G401 (cell line): Measurements from ENCODE around the gene FSIP1. TPM values are rescaled to one million over a fixed set of nuclear protein-coding genes. Genes with fewer than 3 reads are reported as not detected.

ENCODE experiments used
- DNase-seq: peaks from one replicate; pipeline ENCODE4 v3.0.0-alpha.2; 2015; ENCODE audit warnings: low spot score
- in situ Hi-C: cut with HindIII; loops from 2 replicates; pipeline ENCODE4 v1.10.0; 2016; ENCODE audit warnings: low sequenced_read_pairs, mixed read lengths
- total RNA-seq: library from RNA; depleted of rRNA; stranded (reverse); fragments of >200 nt; shearing (Covaris generic); gene quantifications from 2 replicates; pipeline ENCODE4 v1.2.3, GENCODE V29; 2014

Gene FSIP1
- total RNA-seq, 1 experiment from 2014 or later, result 0.41 TPM

GRCh38 chr15:39735120-39735717 lies 47.4 kb downstream of the FSIP1 start:
- in situ Hi-C loops, result no loop called here
- no peak for DNase-seq

DNA sequence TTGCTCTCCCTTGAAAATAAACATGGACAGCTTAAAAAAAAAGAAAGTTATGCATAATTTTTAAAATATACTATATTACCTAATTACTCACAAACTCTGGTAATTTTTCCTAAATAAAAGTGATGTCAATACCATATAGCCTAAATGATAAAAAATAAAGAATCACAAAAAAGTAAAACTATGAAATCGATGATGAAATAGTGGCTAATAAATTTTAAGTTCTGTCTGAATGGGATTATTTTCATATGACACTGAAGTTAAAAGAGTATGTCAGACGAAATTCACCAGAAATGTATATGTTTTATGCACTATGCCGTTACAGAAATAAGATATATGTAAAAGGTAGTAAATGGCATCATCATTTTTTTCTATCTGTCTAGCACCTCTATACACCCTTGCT lies 51.4 kb downstream of the FSIP1 start:
- no peak for DNase-seq
- in situ Hi-C loops, result no loop called here

DNA sequence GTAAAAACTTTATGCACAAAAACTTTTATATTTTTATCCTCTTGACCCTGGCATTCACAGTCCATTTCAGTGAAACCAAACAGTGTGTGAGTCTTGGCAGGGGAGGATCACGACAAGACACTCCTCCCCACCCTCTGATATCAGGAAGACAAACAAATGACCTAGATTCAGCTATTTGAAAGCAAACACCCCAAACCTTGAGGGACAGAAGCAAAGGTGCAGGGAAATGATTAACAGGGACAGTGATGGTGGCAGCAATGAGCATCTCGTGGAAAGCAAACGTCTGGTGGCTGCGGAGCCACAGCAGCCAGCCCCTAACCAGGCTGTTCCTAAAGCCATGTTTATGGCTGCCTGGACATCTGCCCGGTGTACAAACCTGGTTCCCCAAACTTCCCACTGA lies 52.1 kb downstream of the FSIP1 start:
- in situ Hi-C loops, result no loop called here

DNA sequence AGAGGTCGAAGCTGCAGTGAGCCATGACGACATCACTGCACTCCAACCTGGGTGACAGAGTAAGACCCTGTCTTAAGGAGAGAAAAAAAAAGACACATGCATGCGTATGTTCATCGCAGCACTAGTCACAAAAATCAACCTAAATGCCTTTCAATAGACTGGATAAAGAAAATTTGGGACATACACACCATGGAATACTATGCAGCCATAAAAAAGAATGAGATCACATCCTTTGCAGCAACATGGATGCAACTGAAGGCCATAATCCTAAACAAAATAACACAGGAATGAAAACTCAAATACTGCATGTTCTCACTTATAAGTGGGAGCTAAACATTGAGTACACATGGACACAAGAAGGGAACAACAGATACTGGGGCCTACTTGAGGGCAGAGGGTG lies 53.1 kb downstream of the FSIP1 start:
- in situ Hi-C loops, result no loop called here
- DNase-seq, result no peak

More for the DNA sequence above, 52.1 kb downstream of the FSIP1 start:
- no peak for DNase-seq

GRCh38 chr15:39728845-39729244 lies 53.8 kb downstream of the FSIP1 start:
- in situ Hi-C loops, result no loop called here
- DNase-seq, result no peak

- DNase-seq, result no peak
- in situ Hi-C loops, result loop anchor here (5.0 kb wide), 1 partner anchor 55 kb away; no protein-coding TSS in a partner anchor
Measured at GRCh38 chr15:39721893-39722292, 60.7 kb downstream of the FSIP1 start.

GRCh38 chr15:39720621-39721611 lies 61.7 kb downstream of the FSIP1 start:
- in situ Hi-C loops, result loop anchor here (5.0 kb wide), 1 partner anchor 54 kb away; no protein-coding TSS in a partner anchor
- DNase-seq, result no peak

DNA sequence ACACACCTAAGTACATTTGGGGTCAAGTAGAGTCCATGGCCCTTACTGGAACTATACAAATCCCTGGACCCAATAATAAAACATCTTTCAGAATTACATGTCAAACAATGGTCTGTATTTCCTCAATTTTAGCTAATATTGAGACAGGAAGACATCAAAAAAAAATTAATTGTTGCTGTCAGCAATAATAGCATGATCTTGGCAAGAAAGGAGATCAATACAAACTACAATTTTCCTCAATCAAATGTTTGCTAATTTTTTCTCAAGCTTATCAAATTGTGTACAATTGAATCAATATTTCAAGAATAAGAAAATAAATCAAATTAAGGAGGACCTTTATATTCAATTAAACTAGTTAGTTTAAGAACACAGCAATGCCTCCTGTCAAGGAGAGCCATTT lies 62.6 kb downstream of the FSIP1 start:
- in situ Hi-C loops, result loop anchor here (5.0 kb wide), 1 partner anchor 53 kb away; no protein-coding TSS in a partner anchor
- no peak for DNase-seq

- DNase-seq, result no peak
- in situ Hi-C loops, result no loop called here
Measured at GRCh38 chr15:39719109-39719508, 63.5 kb downstream of the FSIP1 start.

DNA sequence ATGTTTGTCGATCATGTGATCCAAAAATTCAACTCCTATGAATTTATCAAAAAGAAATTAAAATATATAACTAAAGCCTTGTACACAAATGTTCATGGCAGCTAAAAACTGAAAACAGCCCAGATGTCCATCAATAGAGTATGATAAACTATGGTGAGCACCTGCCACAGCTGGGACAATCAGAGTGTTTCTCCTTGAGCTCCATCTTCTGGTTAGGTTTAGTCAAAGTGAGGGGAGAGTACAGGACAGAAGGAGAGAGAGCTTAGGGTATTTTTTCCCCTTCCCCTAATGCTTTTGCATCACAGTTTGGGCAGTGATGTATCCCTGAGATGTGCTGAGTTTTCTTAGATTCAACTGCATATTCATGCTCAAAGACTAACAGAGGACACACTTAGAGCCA lies 65.5 kb downstream of the FSIP1 start:
- in situ Hi-C loops, result no loop called here

GRCh38 chr15:39714251-39714650 lies 68.4 kb downstream of the FSIP1 start:
- in situ Hi-C loops, result no loop called here
- DNase-seq, result no peak

More for the DNA sequence above, 65.5 kb downstream of the FSIP1 start:
- DNase-seq, result no peak

GRCh38 chr15:39713846-39714245 lies 68.8 kb downstream of the FSIP1 start:
- in situ Hi-C loops, result no loop called here
- DNase-seq, result no peak

DNA sequence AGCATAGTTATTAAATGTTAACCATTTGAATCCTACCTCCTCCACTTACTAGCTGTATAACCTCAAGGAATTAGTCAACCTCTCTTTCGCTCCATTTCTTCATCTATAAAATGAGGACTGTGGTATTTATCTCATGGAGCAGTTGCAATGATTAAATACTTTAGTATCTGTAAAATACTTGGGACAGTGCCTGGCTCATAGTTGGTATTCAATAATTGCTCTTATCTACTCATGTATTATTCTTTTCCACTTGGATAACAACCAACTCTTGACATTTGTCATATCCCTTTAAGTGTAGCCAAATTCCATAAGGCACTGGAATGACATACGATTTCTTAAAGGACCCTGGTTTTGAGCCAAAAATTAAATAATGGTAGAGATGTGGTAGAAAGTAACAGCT lies 72.0 kb downstream of the FSIP1 start:
- in situ Hi-C loops, result no loop called here
- DNase-seq, result no peak

DNA sequence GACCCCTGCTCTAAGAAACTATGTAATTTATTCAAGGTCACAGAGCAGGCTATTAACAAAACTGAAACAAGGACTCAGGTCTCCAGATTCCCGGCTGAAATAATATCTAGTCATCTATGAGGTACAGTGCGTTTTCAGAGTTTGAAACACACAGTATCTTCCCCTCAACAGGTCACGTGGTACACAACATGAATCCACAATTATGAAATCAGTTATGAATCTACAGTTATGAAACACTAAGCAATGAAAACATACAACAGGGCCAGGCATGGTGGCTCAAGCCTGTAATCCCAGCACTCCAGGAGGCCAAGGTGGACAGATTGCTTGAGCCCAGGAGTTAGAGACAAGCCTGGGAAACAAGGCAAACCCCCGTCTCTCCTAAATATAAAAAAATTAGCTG lies 72.7 kb downstream of the FSIP1 start:
- DNase-seq, result no peak
- in situ Hi-C loops, result no loop called here

- DNase-seq, result no peak
- in situ Hi-C loops, result no loop called here
Measured at GRCh38 chr15:39706206-39706605, 76.4 kb downstream of the FSIP1 start.

- DNase-seq, result no peak
- in situ Hi-C loops, result no loop called here
Measured at GRCh38 chr15:39704689-39705088, 78.0 kb downstream of the FSIP1 start.

DNA sequence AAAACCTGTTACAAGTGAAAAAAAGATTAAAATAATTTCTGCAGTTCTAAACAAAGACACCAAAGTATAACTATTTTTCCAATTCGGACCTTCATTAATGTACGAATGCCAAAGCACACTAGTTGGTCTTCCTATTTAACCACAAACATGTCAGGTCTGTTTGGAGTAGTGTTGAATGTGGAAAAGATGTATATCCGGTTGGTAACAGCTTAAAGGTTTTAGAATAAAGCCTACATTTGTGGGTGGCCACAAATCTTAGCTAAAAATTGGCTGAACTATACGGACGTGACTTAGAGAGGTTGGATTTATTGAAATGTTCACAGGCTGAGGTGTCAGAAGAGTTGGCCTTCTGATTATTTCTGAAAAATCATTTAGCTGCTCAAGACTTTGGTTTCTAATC lies 78.4 kb downstream of the FSIP1 start:
- in situ Hi-C loops, result no loop called here
- DNase-seq, result no peak

DNA sequence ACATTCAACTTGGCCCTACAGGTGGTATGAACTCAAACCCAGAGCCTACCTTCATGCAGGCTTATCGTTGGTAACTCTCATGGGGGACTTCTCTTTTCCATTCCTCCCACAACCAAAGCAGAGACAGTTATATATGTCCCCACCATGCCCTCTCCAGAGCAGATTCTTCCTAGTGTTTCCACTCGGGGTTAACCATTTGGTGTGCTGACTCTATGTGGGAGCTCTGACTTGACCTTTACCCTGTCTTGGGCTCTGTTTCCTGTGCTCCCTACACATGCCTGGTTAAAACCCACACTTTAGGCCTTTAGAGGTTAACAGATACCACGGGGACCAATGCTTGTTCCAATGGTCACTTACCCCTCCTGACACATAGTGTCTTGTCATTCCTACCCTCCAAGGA lies 80.7 kb downstream of the FSIP1 start:
- no peak for DNase-seq
- in situ Hi-C loops, result no loop called here

GRCh38 chr15:39700375-39700700 lies 82.3 kb downstream of the FSIP1 start:
- in situ Hi-C loops, result no loop called here
- DNase-seq, result no peak

DNA sequence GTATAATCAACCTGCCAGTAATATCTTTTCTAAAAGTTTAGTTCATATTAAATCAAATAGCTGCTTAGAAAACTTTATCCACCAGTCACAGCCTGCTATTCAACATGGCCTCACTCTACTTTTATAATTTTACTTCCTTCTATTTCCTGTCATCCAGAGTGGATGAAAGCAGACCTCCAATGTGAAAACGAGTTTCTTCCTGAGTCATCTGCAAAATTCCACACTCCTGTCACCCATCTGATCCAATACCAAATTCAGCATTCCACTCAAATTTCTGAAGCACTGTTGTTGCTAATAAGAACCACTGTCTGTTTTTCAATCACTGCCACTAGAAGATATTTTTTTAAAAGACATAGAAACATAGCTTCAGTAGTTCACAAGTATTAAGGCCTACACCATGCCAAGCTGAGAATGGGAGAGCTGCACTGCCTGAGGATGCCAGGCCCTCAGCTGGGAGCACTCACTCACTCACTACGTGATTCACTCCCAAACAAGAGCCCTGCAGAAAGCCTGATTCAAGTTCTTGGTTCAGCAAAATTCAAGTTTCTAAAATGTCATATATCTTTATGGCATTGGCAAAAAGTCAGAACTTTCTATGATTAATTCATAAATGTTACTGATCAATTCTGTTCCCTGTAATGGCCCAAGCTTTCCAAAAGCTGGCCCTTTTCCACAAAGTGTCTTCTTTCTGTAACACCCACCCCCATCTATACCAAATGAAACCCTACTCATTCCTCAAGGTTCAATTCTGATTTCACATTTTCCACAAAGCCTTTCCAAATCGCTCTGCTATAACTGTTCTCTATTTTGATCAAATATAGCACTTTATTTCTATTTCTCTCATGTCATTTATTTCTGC lies 82.9 kb downstream of the FSIP1 start:
- in situ Hi-C loops, result no loop called here
- DNase-seq, result no peak
